ENCODE data around the gene GLIS1.
A peak's percentile ranks its signal among the peaks of the same experiment; 100 is the strongest.

The GLIS1 gene

DNA sequence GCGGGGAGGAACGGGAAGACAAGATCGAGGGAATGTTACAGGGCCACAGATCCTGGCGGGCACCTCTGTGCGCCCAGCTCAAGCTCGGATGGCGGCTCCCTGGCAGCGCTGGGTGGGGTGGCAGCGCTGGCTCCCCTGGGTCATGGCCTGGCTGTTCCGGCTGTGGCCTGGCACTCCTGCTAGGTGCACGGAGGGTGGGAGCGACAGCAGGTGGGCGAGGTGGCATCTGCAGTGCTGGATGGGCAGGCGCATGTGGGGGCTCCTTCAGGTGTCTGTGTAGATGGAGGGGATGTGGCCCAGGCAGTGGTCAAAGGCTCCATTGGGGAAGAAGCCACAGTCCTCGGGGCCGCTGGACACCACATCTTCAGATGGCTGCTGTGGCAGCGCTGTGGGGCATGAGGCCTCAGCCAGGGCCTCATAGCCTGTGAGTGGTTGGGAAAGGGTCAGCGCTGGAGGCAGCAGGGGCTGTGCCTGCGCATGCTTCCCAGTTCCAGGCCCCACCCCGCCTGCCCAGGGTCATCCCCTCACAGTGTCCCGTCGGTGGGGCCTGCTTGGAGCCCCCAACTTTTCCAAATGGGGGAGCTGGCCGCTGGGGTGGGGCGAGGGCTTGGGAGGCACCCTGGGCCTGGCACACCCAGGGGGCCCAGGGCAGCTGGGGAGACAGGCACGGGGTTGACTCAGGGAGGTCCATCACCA is 232.5 kb downstream of the GLIS1 start:
- no peak for DNase-seq

DNA sequence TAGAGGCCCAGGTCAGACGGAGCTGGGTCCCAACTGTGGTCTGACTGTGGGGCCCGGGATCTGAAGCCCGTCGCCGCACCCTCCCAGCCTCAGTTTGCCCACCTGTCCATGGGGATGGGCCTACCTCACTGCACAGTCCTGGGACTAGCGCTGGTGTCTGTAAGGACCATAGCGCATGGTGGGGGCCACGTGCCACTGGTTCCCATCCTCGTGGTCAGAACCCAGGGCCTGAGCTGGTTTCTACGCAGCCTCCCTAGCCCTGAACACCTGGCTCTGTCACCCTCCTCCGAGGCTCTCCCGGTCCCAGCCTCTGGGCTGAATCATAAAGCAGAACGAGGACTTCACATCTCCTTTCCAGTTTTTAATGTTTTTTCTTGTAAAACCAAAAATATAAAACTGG is 233.1 kb downstream of the GLIS1 start:
- no peak for DNase-seq

DNA sequence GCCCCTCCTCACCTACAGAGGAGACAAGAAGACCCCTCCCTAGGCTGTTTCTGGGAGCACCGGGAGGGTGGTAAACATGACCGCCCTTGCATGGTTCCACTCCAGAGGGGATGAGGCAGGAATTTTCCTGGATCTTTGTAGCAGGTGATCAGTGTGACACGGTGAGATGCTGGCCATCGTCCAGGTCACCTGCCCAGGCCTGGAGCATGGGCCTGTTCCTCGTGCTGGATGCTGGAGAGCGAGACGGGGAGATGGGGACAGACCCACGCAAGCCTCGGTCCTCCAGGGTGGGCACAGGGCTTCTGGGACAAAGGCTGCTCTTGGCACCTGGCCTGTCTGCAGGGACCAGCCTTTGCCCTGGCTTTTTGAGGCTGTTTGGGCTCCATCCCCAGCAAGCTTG is 233.6 kb downstream of the GLIS1 start:
- no peak for DNase-seq

DNA sequence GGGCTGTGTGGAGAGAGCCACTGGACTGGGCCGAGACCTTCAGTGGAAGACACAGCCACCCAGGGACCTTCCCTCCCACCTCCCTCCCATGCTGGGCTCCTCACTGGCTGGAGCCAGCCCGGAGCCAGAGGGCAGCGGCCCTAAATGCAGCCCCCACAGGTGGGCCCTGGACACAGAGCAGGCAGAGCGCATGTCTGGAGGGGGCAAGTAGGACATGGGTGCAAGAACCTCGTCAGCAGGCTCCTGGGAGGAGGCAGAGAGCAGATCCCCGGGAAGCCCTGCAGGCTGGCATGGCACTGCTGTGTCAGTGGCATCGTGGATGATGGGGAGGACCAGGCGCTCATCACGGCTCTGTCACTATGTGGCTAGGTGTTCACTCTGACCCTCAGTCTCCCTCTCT is 234.1 kb downstream of the GLIS1 start:
- DNase-seq = no peak

DNA sequence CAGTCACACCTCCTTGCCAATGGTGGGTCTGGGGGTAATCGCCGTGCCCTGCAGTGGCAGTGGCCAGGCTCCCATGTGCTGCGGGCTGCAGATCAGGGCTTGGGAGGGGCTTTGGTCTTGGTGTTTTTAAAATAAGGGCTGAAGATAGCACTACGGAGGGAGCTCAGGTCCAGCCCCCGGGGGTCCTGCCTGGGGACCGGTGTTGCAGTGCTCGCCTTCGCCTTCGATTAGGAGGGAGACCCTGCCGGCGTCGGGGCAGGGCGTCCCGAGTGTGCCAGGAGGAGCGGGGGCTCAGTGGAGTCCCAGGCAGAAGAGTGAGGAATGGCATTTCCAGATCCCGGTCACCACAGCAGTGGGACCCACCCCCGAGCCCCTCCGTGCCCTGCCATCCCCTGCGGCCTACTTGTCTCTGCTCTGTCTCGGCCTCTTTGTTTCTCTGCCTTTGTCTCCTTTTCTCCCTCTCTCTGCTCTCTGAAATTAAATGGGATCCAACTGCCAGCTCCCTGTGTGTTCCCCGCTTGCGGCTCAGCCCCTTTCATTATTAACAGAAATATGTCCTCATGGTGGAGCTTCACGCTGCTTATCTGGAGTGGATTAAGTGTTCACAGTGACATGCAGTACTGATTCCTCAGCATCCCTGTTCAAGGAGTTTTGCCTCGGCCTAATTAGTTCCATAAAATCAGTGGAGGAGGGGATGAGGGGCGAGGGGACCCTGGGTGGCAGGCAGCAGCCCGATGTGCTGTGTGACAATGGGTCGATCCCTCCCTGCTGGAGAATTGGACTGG is 235.3 kb downstream of the GLIS1 start:
- no peak for DNase-seq

DNA sequence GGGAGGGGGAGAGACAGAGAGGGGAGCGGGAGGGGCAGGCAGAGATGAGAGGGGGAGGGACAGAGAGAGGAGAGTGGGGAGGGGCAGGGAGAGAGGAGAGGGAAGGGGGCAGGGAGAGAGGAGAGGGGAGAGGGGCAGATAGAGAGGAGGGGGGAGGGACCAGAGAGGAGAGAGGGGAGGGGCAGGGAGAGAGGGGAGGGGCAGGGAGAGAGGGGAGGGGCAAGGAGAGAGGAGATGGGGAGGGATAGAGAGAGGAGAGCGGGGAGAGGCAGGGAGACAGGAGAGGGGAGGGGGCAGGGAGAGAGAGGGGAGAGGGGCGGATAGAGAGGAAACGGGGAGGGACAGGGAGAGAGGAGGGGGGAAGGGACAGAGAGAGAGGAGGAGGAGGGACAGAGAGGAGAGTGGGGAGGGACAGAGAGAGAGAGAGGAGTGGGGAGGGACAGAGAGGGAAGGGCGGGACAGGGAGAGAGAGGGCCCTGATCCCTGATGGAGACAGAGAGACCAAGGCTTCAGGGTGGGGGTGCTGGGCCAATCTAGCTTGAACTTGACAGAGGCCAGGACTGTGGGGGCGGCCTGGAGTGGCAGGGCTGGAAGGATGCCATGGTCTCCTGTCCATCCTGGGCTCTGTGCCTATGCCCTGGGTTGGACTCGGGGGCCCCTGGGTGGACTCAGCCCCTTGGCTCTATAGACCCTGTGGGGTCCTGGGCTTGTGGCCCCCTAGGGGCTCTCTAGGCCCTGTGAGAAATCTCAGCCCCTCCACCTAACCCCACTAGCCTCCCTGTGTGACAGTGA is 236.1 kb downstream of the GLIS1 start:
- DNase-seq = no peak

DNA sequence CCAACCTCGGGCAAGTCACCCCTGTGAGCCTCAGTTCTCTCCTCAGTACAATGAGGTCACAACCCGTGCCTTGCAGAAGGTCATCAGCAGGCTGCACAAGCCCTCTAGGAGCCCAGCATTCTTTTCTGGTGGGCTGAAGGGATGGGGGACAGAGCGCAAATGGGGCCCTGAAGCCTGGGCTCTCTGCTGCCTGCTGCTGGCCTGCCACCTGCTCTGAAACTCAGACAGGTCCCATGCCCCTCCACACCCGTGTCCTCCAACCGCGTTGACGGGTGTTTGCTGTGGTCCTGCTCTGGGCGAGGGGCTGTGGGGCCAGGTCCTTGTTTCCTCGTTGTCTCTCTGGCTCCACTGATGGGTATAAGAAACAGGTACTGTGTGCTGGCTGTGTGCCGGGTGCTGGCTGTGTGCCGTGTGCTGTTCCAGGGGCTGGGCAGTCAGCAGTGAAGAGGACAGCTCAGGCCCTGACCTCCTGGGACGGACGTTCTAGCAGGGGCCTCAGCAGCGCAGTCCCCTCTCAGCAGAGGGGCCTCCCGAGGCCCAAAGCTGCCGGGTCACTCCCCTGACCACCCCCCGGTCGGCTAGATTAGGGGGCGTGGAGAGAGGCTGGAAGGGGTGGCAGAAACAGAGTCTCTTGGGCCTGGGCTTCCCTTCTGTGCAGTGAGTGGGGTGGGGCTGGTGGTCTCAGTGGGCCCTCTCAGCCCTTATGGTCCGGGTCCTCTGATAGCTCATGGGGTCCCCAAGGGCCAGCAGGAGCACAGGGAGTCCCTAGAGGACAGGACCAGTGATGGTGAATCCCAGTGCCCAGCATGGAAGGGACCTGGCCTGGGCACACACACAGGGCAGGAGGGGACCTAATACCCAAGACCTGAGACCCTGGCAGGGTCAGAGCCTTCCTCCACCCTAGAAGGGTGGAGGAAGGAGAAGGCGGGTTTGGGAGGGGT is 237.6 kb downstream of the GLIS1 start:
- no peak for DNase-seq

DNA sequence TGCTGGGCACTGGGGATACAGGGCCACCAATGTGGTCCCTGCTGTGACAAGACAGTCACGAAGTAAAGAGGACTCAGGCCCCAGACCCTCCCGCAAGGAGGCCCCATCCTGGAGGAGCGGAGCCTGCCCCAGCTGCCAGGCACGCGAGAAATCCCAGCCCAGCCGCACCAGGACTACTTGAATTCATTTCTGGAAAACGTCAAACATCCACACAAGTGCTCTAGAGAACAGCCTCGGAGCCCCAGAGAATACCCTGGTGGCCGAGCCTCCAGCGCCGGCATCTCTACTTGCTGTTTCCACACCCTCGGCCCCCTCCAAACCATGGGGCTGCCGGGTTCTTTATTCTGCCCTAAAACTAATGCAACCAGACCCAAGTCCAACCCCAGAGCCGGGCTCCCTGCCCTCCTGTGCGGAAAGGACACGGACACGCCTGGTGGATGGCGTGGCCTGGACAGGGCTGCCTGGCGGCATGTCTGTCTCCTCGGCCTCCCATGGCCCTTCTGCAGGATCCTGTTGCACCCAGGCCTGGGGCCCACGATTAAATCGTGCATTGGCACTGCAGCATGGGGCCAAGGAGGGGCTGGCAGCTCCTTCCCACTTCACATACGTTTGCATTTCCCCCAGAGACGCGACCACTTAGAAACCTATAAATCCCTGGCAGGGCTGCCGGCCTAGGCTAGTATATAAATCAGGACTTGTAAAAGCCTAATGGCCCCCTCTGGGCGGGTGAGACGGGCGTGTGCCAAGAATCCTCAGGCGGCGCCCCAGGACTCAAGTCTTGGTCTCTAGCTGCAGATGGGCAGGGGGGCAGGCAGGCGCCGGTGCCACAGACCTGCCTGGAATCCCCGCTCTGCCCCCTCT is 238.5 kb downstream of the GLIS1 start:
- no peak for DNase-seq

DNA sequence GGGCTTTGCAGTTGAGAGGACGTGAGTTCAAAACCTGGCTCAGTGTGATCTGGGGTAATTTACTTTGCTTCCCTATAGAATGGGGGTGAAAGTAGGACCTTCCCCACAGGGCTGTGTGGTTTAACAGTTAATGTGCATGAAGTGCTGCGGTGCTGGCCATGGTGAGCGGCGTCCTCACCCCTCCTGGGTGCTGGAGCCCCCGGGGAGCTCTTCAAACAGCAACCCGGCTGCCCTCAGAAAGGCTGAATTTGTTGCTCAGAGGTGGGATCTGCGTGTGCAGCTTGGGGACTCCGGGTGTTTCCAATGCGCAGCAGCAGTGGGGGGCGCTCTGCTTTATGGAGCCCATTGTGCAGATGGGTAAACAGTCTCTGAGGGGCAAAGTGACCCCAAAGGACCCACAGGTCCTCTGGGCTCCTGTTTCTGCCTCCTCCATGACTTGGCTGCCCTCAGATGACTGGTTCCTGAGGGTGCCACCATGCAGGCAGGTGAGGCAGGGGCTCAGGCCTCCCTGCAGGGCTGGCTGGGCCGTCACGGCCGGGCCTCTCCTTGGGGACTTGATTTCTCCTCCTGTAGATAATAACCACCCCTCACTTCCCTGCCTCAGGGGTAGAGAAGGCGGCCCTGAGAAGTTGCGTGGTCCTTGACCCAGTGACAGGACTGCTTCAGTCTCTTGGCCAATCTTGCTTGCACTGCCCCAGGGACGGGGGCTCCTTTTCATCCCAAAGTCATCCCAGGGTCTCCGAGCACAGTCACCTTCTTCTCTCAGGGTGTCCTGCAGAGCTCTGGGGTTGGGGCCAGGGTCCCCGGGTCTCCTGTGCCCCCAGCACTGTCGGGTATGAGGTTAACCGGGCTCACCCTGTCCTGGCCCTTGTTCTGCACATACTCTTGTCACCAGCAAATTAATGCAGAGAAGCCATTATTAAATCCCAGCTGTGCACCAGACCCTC is 239.4 kb downstream of the GLIS1 start:
- no peak for DNase-seq

DNA sequence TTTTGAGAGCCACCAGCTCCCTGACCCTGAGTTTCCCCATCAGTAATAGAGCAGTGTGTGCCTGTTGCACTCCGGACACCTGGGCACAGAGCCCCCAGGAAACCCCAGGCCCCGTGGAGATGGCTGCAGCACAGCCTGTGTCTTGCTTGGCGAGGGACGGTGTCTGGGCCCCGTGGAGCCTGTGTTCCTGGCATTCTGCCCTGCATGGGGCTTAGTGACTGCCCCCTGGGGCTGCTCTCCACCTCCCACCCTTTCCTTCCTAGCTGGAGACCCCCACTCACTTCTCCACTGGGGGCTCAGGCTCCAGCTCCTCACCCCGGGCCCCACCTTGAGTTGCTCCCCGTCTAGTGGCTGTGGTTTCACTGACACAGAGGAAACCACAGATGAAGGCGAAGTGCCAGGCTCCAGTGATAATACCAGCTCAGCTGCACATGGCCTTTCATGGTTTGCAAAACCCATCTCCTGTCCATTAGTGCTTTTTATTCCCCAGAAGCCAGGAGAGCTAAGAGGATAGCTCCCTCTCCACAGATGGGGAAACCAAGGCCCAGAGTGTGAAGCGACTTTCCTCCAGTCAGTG is 240.3 kb downstream of the GLIS1 start:
- no peak for DNase-seq

DNA sequence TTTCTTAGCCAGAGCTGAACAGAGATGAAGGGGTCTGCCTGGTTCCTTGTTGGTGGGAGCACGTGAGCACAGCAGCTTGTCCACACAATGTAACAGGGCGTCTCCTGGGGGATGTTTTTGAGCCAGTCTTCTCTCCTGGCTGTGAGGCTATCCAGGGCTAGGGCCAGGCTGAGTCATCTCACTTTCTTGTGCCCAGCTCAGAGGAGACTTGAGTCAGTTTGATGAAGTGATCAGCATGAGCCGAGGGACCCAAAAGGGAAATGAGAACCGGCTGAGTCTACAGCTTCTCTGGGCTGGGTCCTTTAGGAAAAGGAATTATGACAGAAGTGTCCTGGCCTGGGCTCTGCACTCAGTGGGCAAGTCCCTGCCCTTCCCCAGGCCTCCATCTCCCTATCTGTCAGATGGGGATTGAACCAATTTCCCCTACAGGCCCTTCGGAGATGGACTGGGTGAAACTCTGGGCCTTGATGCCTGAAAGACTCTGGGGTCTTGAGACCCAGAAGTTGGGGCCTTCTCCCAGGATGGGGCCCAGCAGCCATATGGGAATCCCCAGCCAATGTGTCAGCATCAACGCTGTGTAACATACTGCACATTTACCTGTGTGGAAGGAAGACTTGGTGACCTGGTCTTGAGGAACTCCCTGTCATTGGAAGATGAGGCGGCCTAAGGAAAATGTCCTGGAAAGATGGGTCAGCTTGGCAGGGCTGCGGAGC is 243.2 kb downstream of the GLIS1 start:
- no peak for DNase-seq

DNA sequence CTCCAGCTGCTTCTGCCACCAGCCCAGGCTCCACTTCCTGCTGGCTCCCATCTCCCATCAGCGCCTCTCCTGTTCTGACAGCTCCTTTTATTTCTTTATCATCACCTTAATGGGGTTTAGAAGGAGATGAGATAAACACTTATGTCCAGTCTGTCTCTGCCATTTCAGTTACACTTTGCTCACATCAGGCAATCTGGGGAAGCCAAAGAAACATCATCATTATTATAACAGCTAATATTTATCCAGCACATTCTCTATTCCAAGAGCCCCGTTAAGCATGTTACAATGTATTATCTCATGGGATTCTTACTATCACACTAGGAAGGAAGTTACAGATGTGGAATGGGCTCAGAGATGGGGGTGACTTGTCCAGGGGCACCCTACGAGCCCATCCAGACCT is 248.6 kb downstream of the GLIS1 start:
- no peak for DNase-seq

DNA sequence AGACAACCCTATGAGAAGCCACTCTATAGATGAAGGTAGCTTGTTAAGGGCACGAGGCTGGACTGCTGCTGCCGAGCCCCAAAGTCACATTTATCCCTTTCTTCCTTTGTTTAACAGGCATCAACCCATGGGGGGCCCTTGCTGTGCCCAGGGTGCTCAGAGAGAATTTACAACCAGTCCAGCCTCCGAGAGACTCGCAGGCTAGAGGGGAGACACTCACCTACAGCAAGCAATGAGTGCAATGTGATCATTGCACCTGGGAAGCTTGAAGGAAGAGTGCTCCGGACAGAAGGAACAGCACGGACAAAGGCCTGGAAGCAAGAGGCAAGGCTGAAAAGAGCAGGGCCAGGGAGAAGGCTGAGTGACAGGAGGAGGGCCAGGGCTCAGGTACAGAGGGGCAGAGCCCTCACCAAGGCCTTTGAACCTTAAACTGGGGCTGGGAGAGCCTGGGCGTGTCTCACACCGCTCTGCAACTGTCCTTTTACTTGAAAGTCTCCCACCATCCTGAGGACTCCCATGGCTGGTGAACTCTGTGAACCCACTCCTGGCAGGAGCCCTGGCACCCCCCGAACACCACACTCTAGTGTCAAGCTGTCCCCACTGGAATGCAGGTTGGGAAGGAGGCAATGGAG is 252.5 kb downstream of the GLIS1 start:
- no peak for DNase-seq

DNA sequence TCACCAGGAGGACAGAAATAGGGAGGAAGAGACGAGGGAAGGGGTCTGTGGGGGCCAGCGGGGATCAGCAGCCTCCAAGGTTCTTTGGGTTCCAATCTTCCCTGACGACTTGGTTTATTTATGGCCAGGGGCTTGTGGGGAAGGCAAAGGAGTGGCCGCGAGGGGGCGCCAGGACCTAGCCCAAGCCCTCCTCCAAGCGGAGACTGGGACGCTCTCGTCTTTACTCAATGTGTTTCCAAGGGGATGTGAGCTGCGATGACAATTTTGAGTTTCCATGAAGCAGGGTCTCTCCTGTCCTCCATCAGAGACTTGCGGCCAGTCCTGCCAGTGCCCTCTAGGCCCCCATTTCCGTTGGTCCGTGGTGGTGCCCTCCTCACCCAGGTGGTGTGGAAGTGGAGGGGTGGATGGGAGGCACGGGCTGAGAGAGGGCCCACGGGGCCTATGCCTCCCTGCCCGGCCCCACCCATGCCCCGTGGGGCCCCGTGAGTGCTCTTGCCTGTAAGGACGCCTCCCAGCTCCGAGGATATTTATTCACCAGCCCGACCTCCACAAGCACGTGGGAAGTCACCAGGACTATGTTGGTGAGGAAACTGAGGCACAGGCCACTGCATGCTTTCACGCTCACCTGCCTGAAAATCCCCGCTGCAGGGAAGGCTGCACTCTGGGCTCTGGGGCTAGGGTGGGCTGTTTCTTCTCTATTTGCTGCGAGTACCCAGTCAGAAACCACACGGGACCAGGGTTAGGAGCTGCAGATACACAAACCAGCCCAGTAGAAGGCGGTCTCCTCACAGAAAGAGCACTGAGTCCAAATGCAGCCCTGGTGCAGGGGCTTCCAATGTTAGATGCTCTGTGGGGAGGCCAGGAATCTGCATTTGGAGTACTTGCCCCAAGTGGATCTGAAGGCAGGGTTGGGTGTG is 253.2 kb downstream of the GLIS1 start:
- peak; percentile 60 for DNase-seq

DNA sequence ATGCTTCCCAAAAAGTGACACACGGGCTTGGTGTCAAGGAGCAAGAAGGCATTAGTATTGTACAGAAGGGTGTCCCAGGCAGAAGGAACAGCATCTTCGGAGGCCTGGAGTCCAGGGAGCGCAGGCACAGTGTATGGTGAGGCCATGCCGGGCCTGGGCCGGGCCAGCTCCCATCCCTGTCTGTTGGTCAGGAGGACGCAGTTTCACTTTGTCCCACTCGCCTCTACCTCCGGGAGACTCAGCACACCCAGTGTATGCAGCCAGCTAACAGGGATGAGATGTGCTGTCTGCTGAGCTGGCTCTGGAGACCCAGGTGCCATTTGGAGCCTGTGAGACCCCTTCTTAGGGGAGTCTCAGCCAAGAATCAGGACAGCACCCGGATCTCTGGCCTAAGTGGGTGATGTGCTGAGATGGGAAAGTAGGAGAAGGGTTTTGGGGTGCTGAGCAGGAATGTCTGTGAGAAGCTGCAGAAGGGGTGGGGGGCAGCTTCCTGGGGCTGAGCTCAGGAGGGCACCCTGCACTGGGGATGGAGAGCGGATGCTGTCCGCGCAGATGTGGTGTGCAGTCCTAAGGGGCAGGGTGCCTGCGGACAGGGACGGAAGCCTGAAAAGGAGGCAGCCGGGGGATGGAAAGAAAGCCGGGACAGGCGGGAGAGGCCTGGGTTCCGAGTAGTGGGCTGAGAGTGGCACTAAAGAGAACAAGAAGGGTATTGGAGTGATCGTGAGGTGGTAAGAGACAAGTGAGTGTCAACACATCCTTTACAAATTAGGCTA is 254.1 kb downstream of the GLIS1 start:
- DNase-seq = no peak

DNA sequence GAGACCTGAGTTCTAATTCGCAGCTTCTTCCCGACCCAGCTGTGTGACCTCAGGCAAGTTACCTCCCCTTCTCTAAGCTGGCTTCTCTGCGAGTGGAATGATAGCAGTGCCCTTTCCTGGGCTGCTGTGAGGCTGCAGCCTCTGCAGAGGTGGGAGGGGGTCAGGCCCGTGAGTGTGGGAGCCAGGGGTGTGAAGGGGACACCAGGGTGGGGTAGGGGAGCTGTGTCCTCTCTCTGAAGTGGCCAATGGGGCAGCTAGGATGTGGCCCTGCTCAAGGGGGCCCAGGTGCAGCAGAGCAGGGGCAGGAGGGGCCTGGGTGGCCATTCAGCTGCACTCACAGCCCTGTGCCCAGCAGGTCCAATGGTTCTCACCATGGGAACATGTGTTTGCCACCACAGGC is 255.3 kb downstream of the GLIS1 start:
- DNase-seq = no peak
